HG03045 (cell line): Measurements from ENCODE around the gene MDFI.

Experiments used
- ATAC-seq: cut with Tn5 transposase; IDR thresholded peaks from one replicate; pipeline ENCODE4 v1.9.1; 2021; ENCODE audit warnings: mild to moderate bottlenecking, moderate library complexity; ENCODE audit not compliant: unreplicated experiment

The MDFI gene

DNA sequence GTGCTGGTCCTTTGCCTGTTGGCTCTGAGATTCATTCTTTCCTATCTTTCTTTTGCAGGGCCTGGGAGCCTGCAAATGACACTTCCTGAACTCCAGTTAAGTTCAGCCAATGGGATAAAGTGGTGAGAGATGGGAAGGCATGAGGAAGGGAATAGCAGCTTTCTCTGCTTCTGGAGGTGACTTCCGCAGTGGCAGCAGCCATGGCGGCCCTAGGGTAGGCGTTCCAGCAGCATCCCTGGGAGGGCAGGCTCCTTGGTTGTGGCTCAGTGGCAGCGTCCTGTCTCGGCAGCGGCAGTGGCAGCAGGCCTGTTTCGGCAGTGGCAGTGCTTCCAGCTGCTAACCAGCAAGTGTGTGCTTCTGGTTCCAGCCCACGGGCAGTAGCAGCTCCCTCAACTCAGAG is 7.3 kb upstream of the MDFI start:
- no peak for ATAC-seq

DNA sequence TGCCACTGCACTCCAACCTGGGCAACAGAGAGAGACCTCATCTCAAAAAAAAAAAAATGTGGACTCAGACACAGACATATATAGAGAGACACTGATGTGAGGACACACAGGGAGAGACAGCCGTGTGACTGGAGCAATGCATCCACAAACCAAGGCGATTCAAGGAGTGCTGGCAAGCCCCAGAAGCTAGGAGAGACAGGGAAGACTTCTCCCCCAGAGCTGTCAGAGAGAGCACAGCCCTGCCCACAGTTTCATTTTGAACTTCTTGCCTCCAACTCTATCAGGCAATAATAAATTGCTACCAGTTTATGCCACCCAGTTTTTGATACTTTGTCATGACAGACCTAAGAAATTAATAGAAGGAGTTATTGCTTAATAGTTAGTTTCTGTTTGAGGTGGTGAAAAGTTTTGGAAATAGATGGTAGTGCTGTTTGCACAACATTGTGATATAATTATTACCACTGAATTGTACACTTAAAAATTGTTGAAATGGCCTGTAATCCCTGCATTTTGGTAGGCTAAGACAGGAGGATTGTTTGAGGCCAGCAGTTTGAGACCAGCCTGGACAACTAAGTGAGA is 5.1 kb upstream of the MDFI start:
- ATAC-seq, result no peak

DNA sequence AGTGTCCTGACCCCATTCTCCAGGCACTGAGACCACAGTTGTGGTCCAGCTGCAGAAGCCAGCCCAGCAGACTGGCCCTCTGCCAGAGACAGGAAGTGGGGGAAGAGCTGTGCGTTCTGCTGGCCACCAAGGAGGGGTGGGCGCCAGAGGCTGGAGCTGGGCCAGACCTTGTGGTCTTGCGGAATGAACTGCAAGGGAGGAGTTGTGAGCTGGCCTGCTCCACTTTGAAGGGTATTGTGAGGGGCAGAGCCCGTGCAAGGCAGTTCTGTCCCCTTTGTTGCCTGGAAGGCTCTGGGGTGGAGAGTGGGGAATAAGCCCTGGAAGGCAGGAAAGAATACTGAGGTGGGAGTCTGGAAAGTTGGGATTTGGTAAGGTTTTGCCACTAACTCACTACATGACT is 3.6 kb upstream of the MDFI start:
- no peak for ATAC-seq

DNA sequence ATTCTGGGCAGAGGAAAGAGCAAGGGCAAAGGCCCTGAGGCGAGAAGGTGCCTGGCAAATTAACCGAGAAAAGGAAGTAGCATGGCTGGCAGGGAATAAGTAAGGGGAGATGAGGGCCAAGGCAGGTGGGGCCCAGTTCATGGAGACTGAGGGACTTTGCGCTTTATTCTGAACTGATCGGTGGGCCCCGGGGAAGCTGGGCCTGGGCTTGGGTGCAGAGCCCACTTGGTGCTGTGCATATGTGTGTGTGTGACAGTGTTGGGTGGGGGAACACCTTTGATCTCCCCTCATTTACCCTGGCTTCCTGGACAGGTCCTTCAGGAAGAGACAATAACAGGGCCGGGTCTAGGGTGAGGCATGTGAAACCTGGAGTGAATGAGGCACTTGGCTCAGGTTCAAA is 2.9 kb upstream of the MDFI start:
- no peak for ATAC-seq

DNA sequence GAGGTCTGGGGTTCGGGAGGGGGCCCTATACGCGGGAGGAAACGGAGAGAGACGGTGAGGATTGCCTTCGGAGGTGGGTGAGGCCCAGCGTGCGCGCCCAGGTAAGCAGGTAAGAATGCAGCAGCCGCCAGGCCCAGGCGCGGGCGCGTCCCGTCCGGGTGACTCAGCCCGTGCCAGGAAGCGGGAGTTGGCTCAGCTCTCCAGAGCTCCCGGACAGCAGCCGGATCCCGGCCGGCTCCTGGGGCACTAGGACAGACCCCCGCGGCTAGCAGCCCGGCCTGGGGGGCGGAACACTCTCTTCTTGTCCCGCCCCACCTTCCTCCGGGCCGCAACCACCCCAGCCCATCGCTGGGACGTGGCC is 1.5 kb upstream of the MDFI start:
- ATAC-seq, result no peak

DNA sequence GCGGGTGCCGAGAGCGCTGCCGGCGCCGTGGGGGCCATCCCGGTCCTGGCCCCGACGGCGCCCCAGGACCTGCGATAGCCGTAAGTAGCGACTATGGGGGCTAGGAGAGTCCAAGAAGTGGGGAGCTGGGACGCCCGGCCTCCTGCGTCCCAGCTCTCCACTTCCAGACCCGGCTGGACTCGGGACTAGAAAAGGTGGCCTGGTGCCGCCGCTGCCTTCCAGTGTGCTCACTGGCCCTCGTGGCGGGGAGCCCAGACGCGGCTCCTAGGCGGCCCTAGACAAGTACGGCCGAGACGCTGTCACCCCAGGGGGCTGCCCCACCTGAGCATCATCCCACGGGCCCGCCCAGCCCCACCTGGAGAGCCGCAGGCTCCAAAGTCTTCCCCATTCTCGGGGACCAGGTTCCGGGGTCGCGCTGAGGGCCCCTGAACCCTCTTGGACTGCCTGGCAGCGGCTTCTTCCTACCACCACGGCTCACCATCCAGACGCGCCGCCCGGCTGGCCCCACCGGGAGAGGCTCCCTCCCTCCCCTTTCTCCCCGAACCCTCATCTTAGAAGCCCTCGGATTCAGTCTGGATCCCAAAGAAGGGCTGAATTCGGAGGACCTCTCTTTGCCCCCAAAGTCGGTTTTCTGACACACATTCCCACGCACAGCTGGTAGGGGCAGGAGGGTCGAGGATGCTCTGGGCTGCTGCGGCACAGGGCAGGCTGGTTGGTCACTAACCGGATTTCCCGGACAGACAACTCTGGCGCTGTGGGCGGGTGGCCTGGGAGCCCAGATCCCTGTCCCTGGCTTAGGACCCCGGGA is 870 bp upstream of the MDFI start:
- ATAC-seq, result no peak

DNA sequence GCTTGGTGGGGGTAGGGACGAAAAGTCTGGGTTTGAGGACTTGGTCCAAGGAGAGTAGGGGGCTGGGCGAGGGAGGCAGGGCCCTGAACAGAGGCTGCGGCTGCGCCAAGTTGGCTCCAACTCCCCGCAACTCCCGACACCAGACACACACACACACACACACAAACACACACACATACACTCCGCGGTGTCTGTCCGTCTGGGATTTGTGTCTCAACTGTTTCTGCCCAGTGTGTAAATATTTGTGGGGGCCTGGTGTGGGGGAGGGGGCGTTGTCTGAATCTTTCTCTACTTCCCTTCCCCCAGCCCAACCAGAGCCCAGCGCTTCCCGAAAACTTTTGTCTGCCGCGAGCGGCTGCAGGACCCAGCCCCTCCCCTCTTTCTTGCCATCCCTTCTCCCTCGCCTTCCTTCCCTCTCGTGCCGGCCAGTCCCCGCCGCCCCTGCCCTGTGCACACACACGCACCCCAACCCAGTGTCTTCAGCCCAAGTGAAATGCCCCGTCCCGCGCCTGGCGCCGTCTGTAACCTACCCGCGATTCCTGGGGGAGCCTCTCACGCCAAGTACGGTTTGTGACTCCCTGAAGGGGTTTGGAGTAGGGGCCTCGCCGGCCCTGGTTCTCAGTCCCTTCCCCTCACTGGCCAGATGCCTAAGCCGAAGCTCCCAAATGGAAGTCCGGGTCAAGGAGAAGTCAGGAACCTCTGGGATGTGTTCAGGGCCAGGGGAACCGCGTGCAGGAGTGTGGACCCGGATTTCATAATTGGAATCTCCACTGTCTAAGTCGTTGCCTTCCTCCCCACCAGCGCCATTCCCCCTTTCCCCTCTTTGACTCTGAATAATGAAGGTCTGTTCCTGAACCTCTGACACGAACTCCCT is 904 bp downstream of the MDFI start:
- ATAC-seq, result no peak

DNA sequence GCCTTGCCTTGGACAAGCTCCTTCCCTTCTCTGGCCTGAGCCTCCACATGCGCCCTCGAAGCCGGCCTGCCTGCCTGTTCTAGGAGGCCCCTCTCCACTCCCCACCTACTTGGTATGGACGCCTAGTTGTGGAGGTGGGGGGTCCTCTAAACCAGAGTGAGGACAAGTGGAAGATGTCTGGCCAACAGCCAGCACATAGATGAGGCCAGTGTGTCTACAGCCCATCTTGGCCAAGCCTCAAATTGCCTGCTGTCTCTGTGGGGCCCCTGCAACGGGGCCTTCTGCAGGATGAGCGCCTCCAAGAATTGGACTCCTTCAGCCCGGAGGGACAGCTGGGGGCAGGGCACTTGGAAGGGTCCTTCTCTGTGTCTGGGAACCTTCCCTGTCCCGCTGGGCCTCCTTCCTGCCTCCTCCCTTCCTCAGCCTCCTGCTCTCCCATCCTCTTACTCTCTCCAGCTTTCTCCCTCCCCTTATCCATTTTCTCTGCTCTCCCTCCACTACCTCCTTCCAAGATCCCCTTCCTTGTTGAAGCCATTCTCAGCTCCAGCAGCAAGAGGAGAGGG is 1.6 kb downstream of the MDFI start:
- no peak for ATAC-seq

- ATAC-seq, result no peak
These were observed 2.2 kb downstream of the MDFI start for GRCh38 chr6:41640426-41640825.

DNA sequence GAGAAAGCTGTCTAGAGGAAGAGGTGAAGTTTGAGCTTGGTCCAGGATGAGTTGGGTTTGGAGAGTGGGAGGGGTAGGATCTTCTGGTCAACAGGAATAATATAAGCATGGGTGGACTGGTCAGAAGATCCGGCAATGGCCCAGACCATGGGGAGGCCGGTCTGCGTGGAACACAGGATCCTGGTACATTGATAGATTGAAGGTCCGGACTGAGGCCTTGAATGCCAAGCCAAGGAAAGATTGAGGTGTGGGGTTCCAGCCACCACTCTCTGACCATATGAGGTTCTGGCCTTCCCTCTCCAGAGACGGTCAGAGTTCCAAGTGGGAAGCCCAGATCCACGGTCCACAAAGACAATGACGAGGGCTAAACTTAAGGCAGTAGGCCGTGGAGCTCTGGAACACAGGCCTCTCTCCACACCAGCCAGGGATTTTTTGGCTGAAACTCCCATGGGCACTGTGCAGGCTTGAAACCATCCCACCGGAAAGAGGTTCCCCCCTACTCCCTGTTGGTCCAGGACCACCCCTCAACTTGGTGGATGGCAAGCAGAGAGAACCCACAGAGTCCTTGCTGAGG is 3.2 kb downstream of the MDFI start:
- no peak for ATAC-seq

GRCh38 chr6:41642090-41642959 is 4.1 kb downstream of the MDFI start:
- ATAC-seq, result no peak

DNA sequence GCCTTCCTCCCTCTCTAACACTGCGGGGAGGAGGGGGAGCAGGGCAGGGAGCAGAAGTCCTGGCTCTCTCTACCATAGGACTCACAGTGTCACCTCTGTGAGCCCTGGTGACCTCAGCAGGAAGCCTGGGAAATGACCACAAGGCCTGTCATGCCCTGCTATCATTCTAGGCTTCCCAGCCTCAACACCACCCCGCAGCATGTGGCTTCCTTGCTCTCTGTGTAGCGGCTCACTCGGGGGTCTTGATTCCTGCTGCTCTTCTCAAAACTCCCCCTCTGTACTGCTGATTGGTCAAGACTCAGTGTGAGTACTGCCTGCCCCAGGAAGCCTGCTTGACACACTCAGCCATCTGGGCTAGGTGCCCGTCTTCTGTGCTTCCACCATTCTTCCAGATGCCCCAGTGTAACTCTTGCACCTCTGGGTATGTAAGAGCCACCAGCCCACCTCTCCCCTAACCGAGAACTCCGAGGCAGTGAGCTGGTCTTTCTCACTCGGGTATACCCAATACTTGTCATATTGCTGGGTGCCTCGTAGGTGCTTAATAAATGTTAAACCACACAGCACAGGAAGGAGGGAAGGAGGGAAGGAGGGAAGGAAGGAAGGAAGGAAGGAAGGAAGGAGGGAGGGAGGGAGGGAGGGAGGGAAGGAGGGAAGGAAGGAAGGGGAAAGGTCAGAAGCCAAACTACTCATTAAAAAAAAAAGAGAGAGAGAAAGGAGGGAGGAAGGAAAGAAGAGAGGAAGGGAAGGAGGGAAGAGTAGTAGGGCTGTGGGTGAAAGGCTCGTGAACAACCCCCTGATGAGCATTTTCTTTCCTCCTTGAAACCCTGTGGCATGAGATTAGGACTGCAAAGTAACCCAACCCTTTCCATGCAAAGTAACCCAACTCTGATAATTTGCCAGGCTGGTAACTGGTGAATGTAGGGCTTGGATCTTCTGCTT is 5.0 kb downstream of the MDFI start:
- no peak for ATAC-seq

GRCh38 chr6:41643899-41644269 is 5.6 kb downstream of the MDFI start:
- no peak for ATAC-seq

GRCh38 chr6:41644297-41644879 is 6.1 kb downstream of the MDFI start:
- no peak for ATAC-seq

DNA sequence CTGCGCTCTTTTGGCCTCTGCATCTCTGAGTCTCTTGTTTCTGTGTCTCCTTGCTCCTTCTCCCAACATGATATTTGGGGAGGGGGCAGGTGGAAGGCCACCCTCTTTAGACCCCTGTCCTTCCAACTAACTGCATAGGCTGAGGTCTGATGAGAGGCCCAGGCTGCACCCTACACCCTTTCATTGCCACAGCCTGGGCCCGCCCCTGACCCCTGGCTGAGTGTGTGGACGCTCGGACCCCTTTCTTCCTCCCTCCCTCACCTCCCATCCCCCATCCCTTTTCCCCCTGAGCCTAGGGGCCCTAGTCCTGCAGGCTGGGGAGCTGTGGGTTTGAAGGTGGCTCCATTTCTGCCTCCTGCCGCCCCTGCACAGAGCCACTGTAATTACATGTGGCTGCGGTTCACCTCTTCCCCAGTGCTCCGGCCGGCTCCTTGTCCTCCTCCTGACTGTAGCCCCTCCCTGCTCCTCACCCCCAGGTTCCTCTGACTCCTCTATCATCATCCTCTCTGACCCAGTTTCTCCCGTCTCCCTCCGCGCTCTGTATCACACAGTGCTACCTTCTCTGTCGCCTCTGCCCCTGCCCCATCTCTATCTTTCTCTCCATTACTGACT is 6.8 kb downstream of the MDFI start:
- no peak for ATAC-seq

DNA sequence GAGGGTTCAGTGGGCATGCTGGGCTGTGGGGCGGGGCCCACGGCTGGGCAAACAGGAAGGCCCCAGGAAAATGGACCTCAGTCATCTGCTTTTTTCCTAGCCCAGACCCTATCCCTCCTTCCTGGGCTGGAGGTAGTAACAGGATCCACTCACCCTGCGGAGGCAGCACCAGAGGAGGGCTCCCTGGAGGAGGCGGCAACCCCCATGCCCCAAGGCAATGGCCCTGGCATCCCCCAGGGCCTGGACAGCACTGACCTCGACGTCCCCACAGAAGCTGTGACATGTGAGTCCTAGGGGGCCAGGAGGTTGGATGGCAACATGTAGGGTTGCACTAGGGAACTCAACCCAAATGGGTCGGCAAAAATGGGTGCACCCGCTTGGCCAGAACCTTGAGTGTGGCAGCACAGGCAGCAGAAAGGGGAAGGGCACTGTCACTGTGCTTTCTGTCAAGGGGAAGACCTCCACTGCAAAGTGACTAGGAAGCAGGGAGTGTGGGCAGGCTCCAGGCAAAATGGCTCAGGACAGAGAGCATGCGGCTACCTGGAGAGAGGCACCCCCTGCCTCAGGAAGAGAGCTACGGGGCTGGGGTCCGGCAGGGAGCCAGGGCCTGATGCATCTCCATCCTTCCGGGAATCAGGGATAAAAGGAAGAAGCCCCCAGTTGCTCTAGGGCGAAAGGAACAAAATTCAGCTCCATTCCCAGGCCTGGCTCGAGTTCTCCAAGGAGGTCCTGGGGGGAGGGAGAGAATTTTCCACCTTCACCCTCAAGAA is 7.9 kb downstream of the MDFI start:
- no peak for ATAC-seq

- no peak for ATAC-seq
These were observed 8.8 kb downstream of the MDFI start for GRCh38 chr6:41647061-41647511.
